ENCODE data around the gene ADD1.
A peak's percentile ranks its signal among the peaks of the same experiment; 100 is the strongest.

Gene ADD1

GRCh38 chr4:2968381-2968780 is 124.7 kb downstream of the ADD1 start:
- Histone ChIP-seq H3K4me3 (ENCODE audit: low read depth, low read length) (no peak overlapping the region), H3K36me3 (no peaks in the 10 kb centered on the region), H3K27me3 (no peaks in the 10 kb centered on the region), H3K4me1 (no peaks in the 10 kb centered on the region), H3K9me3 (no peaks in the 10 kb centered on the region)
- TF ChIP-seq, protein P1, sequence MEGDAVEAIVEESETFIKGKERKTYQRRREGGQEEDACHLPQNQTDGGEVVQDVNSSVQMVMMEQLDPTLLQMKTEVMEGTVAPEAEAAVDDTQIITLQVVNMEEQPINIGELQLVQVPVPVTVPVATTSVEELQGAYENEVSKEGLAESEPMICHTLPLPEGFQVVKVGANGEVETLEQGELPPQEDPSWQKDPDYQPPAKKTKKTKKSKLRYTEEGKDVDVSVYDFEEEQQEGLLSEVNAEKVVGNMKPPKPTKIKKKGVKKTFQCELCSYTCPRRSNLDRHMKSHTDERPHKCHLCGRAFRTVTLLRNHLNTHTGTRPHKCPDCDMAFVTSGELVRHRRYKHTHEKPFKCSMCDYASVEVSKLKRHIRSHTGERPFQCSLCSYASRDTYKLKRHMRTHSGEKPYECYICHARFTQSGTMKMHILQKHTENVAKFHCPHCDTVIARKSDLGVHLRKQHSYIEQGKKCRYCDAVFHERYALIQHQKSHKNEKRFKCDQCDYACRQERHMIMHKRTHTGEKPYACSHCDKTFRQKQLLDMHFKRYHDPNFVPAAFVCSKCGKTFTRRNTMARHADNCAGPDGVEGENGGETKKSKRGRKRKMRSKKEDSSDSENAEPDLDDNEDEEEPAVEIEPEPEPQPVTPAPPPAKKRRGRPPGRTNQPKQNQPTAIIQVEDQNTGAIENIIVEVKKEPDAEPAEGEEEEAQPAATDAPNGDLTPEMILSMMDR (IDR thresholded peaks at IDR 0.05; ENCODE audit: low read depth, low read length) = no peak
- no peak for DNase-seq

- no peaks in the 10 kb centered on the region for H3K27me3 ChIP-seq
- H3K4me3 ChIP-seq (ENCODE audit: low read depth, low read length) = no peak overlapping the region
- no peaks in the 10 kb centered on the region for H3K36me3 ChIP-seq
- TF ChIP-seq, protein P1 (IDR thresholded peaks at IDR 0.05; ENCODE audit: low read depth, low read length) = no peak
- DNase-seq = no peak
- no peaks in the 10 kb centered on the region for H3K9me3 ChIP-seq
- no peaks in the 10 kb centered on the region for H3K4me1 ChIP-seq
Observed at GRCh38 chr4:2971275-2971674, 127.6 kb downstream of the ADD1 start.

DNA sequence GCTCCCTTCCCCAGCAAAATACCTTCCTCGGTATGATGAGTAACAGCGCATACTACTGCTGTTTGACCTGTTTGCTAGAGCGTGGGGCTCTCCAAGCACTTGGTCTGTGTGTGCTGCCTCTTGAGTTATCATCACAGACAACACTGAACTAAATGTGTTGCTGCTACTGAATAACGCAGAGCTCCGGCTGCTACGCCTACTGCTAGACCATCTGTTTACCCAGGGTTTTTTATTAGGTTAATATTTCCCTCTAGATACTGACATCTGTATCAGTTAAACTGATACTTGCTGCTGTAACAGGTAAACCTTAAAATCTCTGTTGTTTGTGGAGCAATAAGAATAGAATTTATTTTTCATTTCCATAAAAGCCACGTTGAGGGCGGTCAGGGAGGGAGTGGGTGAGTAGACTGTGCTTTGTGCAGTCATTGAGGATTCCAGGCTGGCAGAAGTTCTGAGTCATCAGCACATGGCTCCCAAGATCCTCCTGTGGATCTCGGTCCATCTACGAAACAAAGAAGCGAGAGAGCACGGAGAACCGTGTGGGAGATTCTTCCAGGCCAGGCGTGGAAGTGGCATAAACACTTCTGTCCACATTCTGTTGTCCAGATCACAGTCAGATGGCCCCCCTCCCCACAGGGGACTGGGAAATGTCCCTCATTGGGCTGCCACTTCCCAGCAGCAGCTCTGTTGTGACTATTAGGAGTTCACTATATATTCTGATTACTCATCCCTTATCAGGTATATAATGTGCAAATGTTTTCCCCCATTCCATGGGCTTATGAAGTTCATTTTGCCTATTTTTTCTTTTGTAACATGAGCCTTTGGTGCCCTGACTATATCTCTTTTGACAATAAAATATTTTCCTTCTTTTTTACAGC is 133.8 kb downstream of the ADD1 start:
- TF ChIP-seq, protein P1 (IDR thresholded peaks at IDR 0.05; ENCODE audit: low read depth, low read length) = no peak
- H3K9me3 ChIP-seq = no peaks in the 10 kb centered on the region; the same call in 1 of the 2 replicates
- no peaks in the 10 kb centered on the region for H3K36me3 ChIP-seq
- no peaks in the 10 kb centered on the region for H3K27me3 ChIP-seq
- H3K4me1 ChIP-seq = no peaks in the 10 kb centered on the region
- no peak overlapping the region for H3K4me3 ChIP-seq (ENCODE audit: low read depth, low read length)
- peak; percentile 40 for DNase-seq
